H1 (cell line): ENCODE measurements around the gene BDKRB1. TPM values are rescaled to one million over a fixed set of nuclear protein-coding genes. Genes with fewer than 3 reads are reported as not detected.

ENCODE experiments used
- CTCF ChIA-PET: fragments of 300-600 bp; sonication (Branson Sonifier 250); formaldehyde crosslinking; loops from one replicate; lab custom pipeline; 2021; ENCODE audit not compliant: partially characterized antibody; lab: Charles Lee
- POLR2A ChIA-PET: fragments of 300-600 bp; sonication (Branson Sonifier 250); formaldehyde crosslinking; loops from one replicate; lab custom pipeline; 2021; ENCODE audit warnings: inconsistent platforms; ENCODE audit not compliant: partially characterized antibody; lab: Charles Lee
- DNase-seq, 2 experiments: peaks; one replicate each; pipeline versions ENCODE4 v3.0.0 to v3.0.0-alpha.2; 2010 to 2022; ENCODE audit warnings: low spot score in 2 of 2, low read depth in 1 of 2, mixed read lengths in 1 of 2
- FAIRE-seq: peaks from 2 replicates; lab custom pipeline; 2011; peaks lifted over from hg19 to GRCh38; lab: Jason Lieb, UNC
- H2AFZ ChIP-seq: 2 replicates; pipeline ENCODE4 v1.8.1; 2012; ENCODE audit warnings: low read length, inconsistent platforms
- H2AK5ac ChIP-seq: 2 replicates; pipeline ENCODE4 v1.6.1; 2013; ENCODE audit warnings: low read depth, low read length
- H2BK120ac ChIP-seq: replicated peaks from 2 replicates; pipeline ENCODE3; 2013; ENCODE audit warnings: low read depth, low read length, inconsistent platforms
- H2BK12ac ChIP-seq: 2 replicates; pipeline ENCODE4 v1.6.1; 2013; ENCODE audit warnings: low read depth, low read length
- H2BK15ac ChIP-seq: 2 replicates; pipeline ENCODE4 v1.6.1; 2013; ENCODE audit warnings: low read length
- H2BK20ac ChIP-seq: 2 replicates; pipeline ENCODE4 v1.6.1; 2013; ENCODE audit warnings: low read length
- H2BK5ac ChIP-seq: 2 replicates; pipeline ENCODE4 v1.6.1; 2013; ENCODE audit warnings: low read depth, low read length
- H3K14ac ChIP-seq: 2 replicates; pipeline ENCODE4 v1.6.1; 2013; ENCODE audit warnings: inconsistent platforms; ENCODE audit not compliant: insufficient read length
- H3K18ac ChIP-seq: 2 replicates; pipeline ENCODE4 v1.6.1; 2013; ENCODE audit warnings: low read length; ENCODE audit errors: extremely low read depth
- H3K23ac ChIP-seq: 2 replicates; pipeline ENCODE4 v1.6.1; 2013; ENCODE audit warnings: inconsistent platforms; ENCODE audit not compliant: insufficient read length
- H3K23me2 ChIP-seq: 2 replicates; pipeline ENCODE4 v1.6.1; 2013; ENCODE audit warnings: low read depth, low read length
- H3K27ac ChIP-seq: 2 replicates; pipeline ENCODE4 v1.6.1; 2011; ENCODE audit warnings: low read depth, low read length, inconsistent platforms
- H3K27me3 ChIP-seq, 4 experiments: replicated peaks in 1 of 4; 1 replicate in 1 of 4; 2 replicates in 3 of 4; pipeline versions ENCODE4 v1.6.1 to v1.8.1; 2011 to 2013; ENCODE audit warnings: low read length in 3 of 4, mild to moderate bottlenecking in 3 of 4, inconsistent platforms in 2 of 4, mixed read lengths in 2 of 4, moderate library complexity in 1 of 4; ENCODE audit not compliant: control insufficient read depth in 3 of 4, insufficient read depth in 3 of 4; ENCODE audit errors: extremely low read depth in 1 of 4
- H3K36me3 ChIP-seq, 4 experiments: 2 replicates each; pipeline versions ENCODE4 v1.6.1 to v1.8.1; 2011 to 2013; ENCODE audit warnings: mild to moderate bottlenecking in 4 of 4, low read length in 3 of 4, moderate library complexity in 2 of 4, control low read depth in 1 of 4, inconsistent platforms in 1 of 4; ENCODE audit not compliant: insufficient read depth in 4 of 4, control insufficient read depth in 2 of 4
- H3K4ac ChIP-seq: replicated peaks from 2 replicates; pipeline ENCODE3; 2013; ENCODE audit warnings: low read length, low read depth, mixed read lengths, inconsistent platforms; ENCODE audit not compliant: insufficient read length
- H3K4me1 ChIP-seq, 4 experiments: replicated peaks in 1 of 4; 1 replicate in 1 of 4; 2 replicates in 3 of 4; pipeline versions ENCODE4 v1.6.1 to v1.8.1; 2011 to 2013; ENCODE audit warnings: low read length in 3 of 4, inconsistent platforms in 2 of 4, mixed read lengths in 1 of 4; ENCODE audit not compliant: insufficient read depth in 4 of 4, control insufficient read depth in 3 of 4
- H3K4me2 ChIP-seq, 2 experiments: 2 replicates each; pipeline versions ENCODE4 v1.6.1 to v1.8.1; 2011 to 2013; ENCODE audit warnings: low read depth in 2 of 2, low read length in 2 of 2, control low read depth in 1 of 2, inconsistent platforms in 1 of 2, mild to moderate bottlenecking in 1 of 2; ENCODE audit not compliant: insufficient read depth in 1 of 2
- H3K4me3 ChIP-seq, 4 experiments: fragments of 200-600, 300-600 bp in 1 of 4; sonication (generic), shearing (Covaris generic), sonication (Bioruptor Twin) in 1 of 4; 2 replicates each; pipeline versions ENCODE4 v1.5.1 to v1.8.1; 2011 to 2016; ENCODE audit warnings: low read length in 4 of 4, low read depth in 3 of 4, control low read depth in 2 of 4, inconsistent platforms in 2 of 4, mild to moderate bottlenecking in 2 of 4, mixed read lengths in 1 of 4, moderate library complexity in 1 of 4; ENCODE audit not compliant: insufficient read depth in 2 of 4; ENCODE audit errors: extremely low read depth in 1 of 4
- H3K56ac ChIP-seq: replicated peaks from 2 replicates; pipeline ENCODE3; 2013; ENCODE audit warnings: low read depth, mild to moderate bottlenecking, mixed read lengths, low read length, inconsistent platforms; ENCODE audit not compliant: insufficient read length
- H3K79me1 ChIP-seq: 2 replicates; pipeline ENCODE4 v1.6.1; 2013; ENCODE audit warnings: low read depth, low read length, control low read depth
- H3K79me2 ChIP-seq, 2 experiments: 2 replicates each; pipeline versions ENCODE4 v1.6.1 to v1.8.1; 2012 to 2013; ENCODE audit warnings: low read length in 2 of 2, mild to moderate bottlenecking in 2 of 2, inconsistent platforms in 1 of 2; ENCODE audit not compliant: insufficient read depth in 2 of 2, control insufficient read depth in 1 of 2
- H3K9ac ChIP-seq, 4 experiments: replicated peaks in 1 of 4; 1 replicate in 1 of 4; 2 replicates in 3 of 4; pipeline versions ENCODE4 v1.6.1 to v1.8.1; 2011 to 2013; ENCODE audit warnings: low read depth in 3 of 4, low read length in 3 of 4, control low read depth in 2 of 4, mild to moderate bottlenecking in 2 of 4, moderate library complexity in 2 of 4, inconsistent platforms in 1 of 4; ENCODE audit errors: extremely low read depth in 1 of 4
- H3K9me3 ChIP-seq, 2 experiments: 2 replicates each; pipeline versions ENCODE4 v1.6.1 to v1.8.1; 2012 to 2013; ENCODE audit warnings: mild to moderate bottlenecking in 2 of 2, moderate library complexity in 2 of 2, control low read depth in 1 of 2, inconsistent platforms in 1 of 2, low read depth in 1 of 2, low read length in 1 of 2, mixed read lengths in 1 of 2; ENCODE audit not compliant: insufficient read depth in 2 of 2
- H4K20me1 ChIP-seq, 2 experiments: replicated peaks in 1 of 2; 2 replicates each; pipeline versions ENCODE3 to v1.8.1; 2011 to 2013; ENCODE audit warnings: inconsistent platforms in 2 of 2, low read length in 2 of 2, mild to moderate bottlenecking in 1 of 2; ENCODE audit not compliant: insufficient read depth in 2 of 2, control insufficient read depth in 1 of 2
- H4K5ac ChIP-seq: 2 replicates; pipeline ENCODE4 v1.6.1; 2013; ENCODE audit warnings: low read length, low read depth, mixed read lengths, inconsistent platforms; ENCODE audit not compliant: insufficient read length
- H4K8ac ChIP-seq: 2 replicates; pipeline ENCODE4 v1.8.0; 2013; ENCODE audit warnings: mild to moderate bottlenecking, moderate library complexity, low read length, inconsistent platforms; ENCODE audit not compliant: insufficient read depth; ENCODE audit errors: extremely low read depth
- H4K91ac ChIP-seq: replicated peaks from 2 replicates; pipeline ENCODE3; 2013; ENCODE audit warnings: low read length, mixed read lengths, inconsistent platforms; ENCODE audit not compliant: insufficient read length
- EGR1 ChIP-seq: IDR thresholded peaks from 2 replicates; pipeline ENCODE4 v1.6.1; 2011; ENCODE audit warnings: low read depth, low read length, borderline replicate concordance
- GABPA ChIP-seq: IDR thresholded peaks from 2 replicates; pipeline ENCODE4 v1.6.1; 2011; ENCODE audit warnings: mild to moderate bottlenecking, low read length, moderate library complexity, borderline replicate concordance; ENCODE audit not compliant: insufficient read depth
- KDM4A ChIP-seq: IDR thresholded peaks from one replicate; pipeline ENCODE4 v1.7.1; 2012; ENCODE audit warnings: low read depth, mild to moderate bottlenecking, moderate library complexity, low read length, inconsistent platforms; ENCODE audit not compliant: severe bottlenecking
- MAX ChIP-seq: IDR thresholded peaks from 2 replicates; pipeline ENCODE4 v1.6.1; 2012; ENCODE audit warnings: inconsistent platforms
- NRF1 ChIP-seq: IDR thresholded peaks from 2 replicates; pipeline ENCODE4 v1.6.1; 2011; ENCODE audit warnings: mild to moderate bottlenecking, low read depth, low read length, improper control_type of control experiment
- SIRT6 ChIP-seq: IDR thresholded peaks from one replicate; pipeline ENCODE4 v1.7.1; 2012; ENCODE audit warnings: low read length, inconsistent platforms
- SUZ12 ChIP-seq: fragments of 200-600 bp; sonication (generic); IDR thresholded peaks from 2 replicates; pipeline ENCODE4 v1.6.1; 2012; ENCODE audit warnings: mild to moderate bottlenecking, inconsistent platforms, low read length, moderate library complexity, mixed read lengths
- WGBS, 2 experiments: shearing (Covaris generic) in 1 of 2; methylation state at CpG; one replicate each; pipeline versions ENCODE4 v1.1.6 to v1.1.7; 2013 to 2015; ENCODE audit warnings: low lambda C conversion rate in 2 of 2, mixed read lengths in 2 of 2, inconsistent platforms in 1 of 2, low coverage in 1 of 2, missing lambda C conversion rate in 1 of 2; ENCODE audit not compliant: insufficient replicate concordance in 2 of 2, insufficient coverage in 1 of 2, insufficient read length in 1 of 2; ENCODE audit errors: extremely low coverage in 1 of 2, missing lambda C conversion rate in 1 of 2; 5-methylcytosine and 5-hydroxymethylcytosine counted together
- polyA plus RNA-seq, 7 experiments: library from polyadenylated mRNA; depleted of rRNA in 3 of 7; stranded (reverse) in 5 of 7; unstranded in 2 of 7; fragments of >200 nt in 5 of 7; fragments of 200-250 nt in 2 of 7; gene quantifications; 1 replicate in 5 of 7; 2 replicates in 1 of 7; 4 replicates in 1 of 7; pipeline versions ENCODE4 v1.2.1 to v1.2.3, GENCODE V29; 2011 to 2013; ENCODE audit warnings: missing spikeins in 2 of 7, mixed read lengths in 2 of 7
- total RNA-seq: library from RNA; stranded (reverse); fragmentation: NEBNext Ultra II Directional; extraction: Animal tissue kit (Norgen Biotek cat#: 25700); gene quantifications from 2 replicates; pipeline ENCODE4 v1.2.1, GENCODE V29; 2021

The BDKRB1 gene
- total and polyA plus RNA-seq, 2 of the 8 experiments (the other 6 are each of a cell fraction or from before 2014, with no cell fraction given): 0.27 TPM; not detected in 1

DNA sequence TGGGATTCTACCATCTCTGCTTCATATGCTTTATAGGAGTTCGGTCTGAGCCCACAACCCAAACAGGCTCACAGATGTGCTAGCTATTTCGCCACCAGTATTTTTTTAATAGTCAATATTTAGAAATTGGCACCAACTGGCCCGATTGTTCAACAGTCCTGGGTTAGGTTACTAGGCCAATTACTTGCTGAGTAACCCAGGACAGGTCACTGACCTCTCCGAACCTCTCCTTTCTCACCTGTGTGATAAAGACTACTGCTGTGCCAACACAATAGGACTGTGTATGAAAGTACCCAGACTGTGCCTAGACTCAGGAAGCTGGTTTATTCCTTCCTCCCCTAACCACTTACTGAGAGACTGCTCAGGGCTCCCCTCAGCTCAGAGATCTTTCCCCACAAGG is 43.1 kb upstream of the BDKRB1 start:
- Histone ChIP-seq H3K36me3 (no peaks in the 10 kb centered on the region), H2AFZ (no peak overlapping the region), H2BK120ac (no peak overlapping the region), H2AK5ac (no peak overlapping the region), H3K4me3 (no peak overlapping the region), H2BK12ac (no peak overlapping the region), H2BK15ac (no peak overlapping the region), H3K9ac (no peak overlapping the region), H3K4me1 (no peaks in the 10 kb centered on the region), H3K9me3 (no peaks in the 10 kb centered on the region; a peak in 1 of 4 replicates), H4K8ac (no peak overlapping the region), H2BK20ac (no peak overlapping the region), H3K79me2 (no peaks in the 10 kb centered on the region), H3K56ac (no peak overlapping the region), H3K23me2 (no peaks in the 10 kb centered on the region), H2BK5ac (no peak overlapping the region), H4K5ac (no peak overlapping the region), H3K79me1 (no peaks in the 10 kb centered on the region), H3K27ac (no peak overlapping the region), H3K4ac (no peak overlapping the region), H4K20me1 (peaks cover 0 to 2% of the 10 kb centered on the region in 2 experiments), H3K23ac (no peak overlapping the region), H3K14ac (no peak overlapping the region), H3K4me2 (no peak overlapping the region), H3K18ac (no peak overlapping the region), H4K91ac (no peak overlapping the region), H3K27me3 (no peaks in the 10 kb centered on the region)
- WGBS, 2 experiments: 96% methylated on average over 4 of the region's 4 CpGs; no CpG with 5 or more reads in 1 of the 2 experiments
- no peak for FAIRE-seq
- DNase-seq: no peak
- CTCF ChIA-PET: interaction anchor here (0.8 to 1.2 kb wide), 2 partner anchors 112 to 114 kb away, joined by 3 to 5 read pairs; no protein-coding TSS in a partner anchor
- POLR2A ChIA-PET: no interaction called here
- no peak for TF ChIP-seq KDM4A
- TF ChIP-seq EGR1: no peak
- no peak for TF ChIP-seq GABPA
- TF ChIP-seq SUZ12: no peak
- no peak for TF ChIP-seq MAX
- no peak for TF ChIP-seq SIRT6
- TF ChIP-seq NRF1: no peak
